Liver (tissue), 9 donors: ENCODE measurements around the gene KLF16. TPM values are rescaled to one million over a fixed set of nuclear protein-coding genes. Genes with fewer than 3 reads are reported as not detected.

Experiments used
- DNase-seq: peaks from one replicate; pipeline ENCODE4 v3.0.0-alpha.2; 2017; ENCODE audit warnings: low spot score
- H3K27ac ChIP-seq, 2 donors: one replicate each; pipeline ENCODE4 v1.7.0; 2013; ENCODE audit warnings: inconsistent platforms in 2 of 2, low read length in 2 of 2, control low read depth in 1 of 2, low read depth in 1 of 2, mild to moderate bottlenecking in 1 of 2
- H3K27me3 ChIP-seq, 4 donors: one replicate each; pipeline versions ENCODE4 v1.6.1 to v1.7.0; 2013; ENCODE audit warnings: low read length in 3 of 4, inconsistent platforms in 1 of 4, mild to moderate bottlenecking in 1 of 4, moderate library complexity in 1 of 4; ENCODE audit not compliant: control insufficient read depth in 4 of 4, insufficient read depth in 4 of 4
- H3K36me3 ChIP-seq, 4 donors: one replicate each; pipeline versions ENCODE4 v1.6.1 to v1.7.0; 2013; ENCODE audit warnings: low read length in 3 of 4, mild to moderate bottlenecking in 3 of 4, low read depth in 1 of 4, moderate library complexity in 1 of 4; ENCODE audit not compliant: control insufficient read depth in 4 of 4, insufficient read depth in 3 of 4
- H3K4me1 ChIP-seq, 4 donors: one replicate each; pipeline versions ENCODE4 v1.6.1 to v1.7.0; 2013; ENCODE audit warnings: low read length in 3 of 4, mild to moderate bottlenecking in 3 of 4, moderate library complexity in 1 of 4; ENCODE audit not compliant: control insufficient read depth in 4 of 4, insufficient read depth in 4 of 4
- H3K4me3 ChIP-seq, 3 donors: one replicate each; pipeline versions ENCODE4 v1.6.1 to v1.7.0; 2013; ENCODE audit warnings: low read length in 3 of 3, control low read depth in 1 of 3, low read depth in 1 of 3, mild to moderate bottlenecking in 1 of 3
- H3K9ac ChIP-seq, 2 donors: one replicate each; pipeline ENCODE4 v1.7.0; 2013; ENCODE audit warnings: low read length in 2 of 2, mild to moderate bottlenecking in 2 of 2, moderate library complexity in 2 of 2, control low read depth in 1 of 2, low read depth in 1 of 2
- H3K9me3 ChIP-seq, 4 donors: one replicate each; pipeline versions ENCODE4 v1.6.1 to v1.7.0; 2013; ENCODE audit warnings: low read length in 3 of 4; ENCODE audit not compliant: control insufficient read depth in 4 of 4
- CTCF ChIP-seq: fragments of 150-350 bp; IDR thresholded peaks from 2 replicates; pipeline ENCODE4 v1.5.1; 2017; ENCODE audit warnings: improper control_type of control experiment, low read depth, low read length; ENCODE audit not compliant: missing input control
- EGR1 ChIP-seq, 2 donors: IDR thresholded peaks; 2 replicates each; pipeline ENCODE4 v1.6.1; 2016 to 2018; ENCODE audit warnings: antibody characterized with exemption in 2 of 2, low read depth in 2 of 2
- FOXA1 ChIP-seq: IDR thresholded peaks from 2 replicates; pipeline ENCODE4 v1.6.1; 2016; ENCODE audit warnings: antibody characterized with exemption
- GABPA ChIP-seq, 2 donors: IDR thresholded peaks in 1 of 2; conservative IDR thresholded peaks in 1 of 2; 2 replicates each; pipeline ENCODE4 v1.6.1; 2016; ENCODE audit warnings: antibody characterized with exemption in 2 of 2, mild to moderate bottlenecking in 1 of 2, moderate library complexity in 1 of 2
- HNF4A ChIP-seq, 2 donors: conservative IDR thresholded peaks; 2 replicates each; pipeline ENCODE4 v1.6.1; 2016; ENCODE audit warnings: antibody characterized with exemption in 2 of 2, mild to moderate bottlenecking in 2 of 2
- JUND ChIP-seq, 2 donors: IDR thresholded peaks; 2 replicates each; pipeline ENCODE4 v1.6.1; 2016; ENCODE audit warnings: antibody characterized with exemption in 2 of 2
- MAX ChIP-seq: IDR thresholded peaks from 2 replicates; pipeline ENCODE4 v1.6.1; 2016; ENCODE audit warnings: antibody characterized with exemption
- NR2F2 ChIP-seq: IDR thresholded peaks from 2 replicates; pipeline ENCODE4 v1.6.1; 2016; ENCODE audit warnings: antibody characterized with exemption
- RAD21 ChIP-seq, 2 donors: IDR thresholded peaks; 2 replicates each; pipeline ENCODE4 v1.6.1; 2016; ENCODE audit warnings: antibody characterized with exemption in 2 of 2, mild to moderate bottlenecking in 2 of 2
- REST ChIP-seq: IDR thresholded peaks from 2 replicates; pipeline ENCODE4 v1.6.1; 2016; ENCODE audit warnings: antibody characterized with exemption, mild to moderate bottlenecking
- RXRA ChIP-seq, 2 donors: IDR thresholded peaks; 2 replicates each; pipeline ENCODE4 v1.6.1; 2017 to 2018; ENCODE audit warnings: antibody characterized with exemption in 2 of 2, mild to moderate bottlenecking in 1 of 2
- TAF1 ChIP-seq: conservative IDR thresholded peaks from 2 replicates; pipeline ENCODE4 v1.6.1; 2016; ENCODE audit warnings: antibody characterized with exemption, mild to moderate bottlenecking
- YY1 ChIP-seq: IDR thresholded peaks from 2 replicates; pipeline ENCODE4 v1.6.1; 2016; ENCODE audit warnings: antibody characterized with exemption, mild to moderate bottlenecking
- ZBTB33 ChIP-seq: IDR thresholded peaks from 2 replicates; pipeline ENCODE4 v1.6.1; 2016; ENCODE audit warnings: antibody characterized with exemption
- WGBS: extraction: QIAGEN DNeasy Blood & Tissue Kit; methylation state at CpG from one replicate; pipeline ENCODE4 v1.1.7; 2013; 5-methylcytosine and 5-hydroxymethylcytosine counted together
- polyA plus RNA-seq, 2 donors: library from polyadenylated mRNA; stranded (reverse) in 1 of 2; unstranded in 1 of 2; fragments of 200-250 nt in 1 of 2; fragments of >200 nt in 1 of 2; fragmentation: Nextera tagmentation in 1 of 2; extraction: Ambion mirVana in 1 of 2; gene quantifications; one replicate each; pipeline versions ENCODE4 v1.2.1 to v1.2.3, GENCODE V29; 2013 to 2015
- total RNA-seq, 2 donors: library from RNA; depleted of rRNA; stranded (reverse); fragments of >200 nt; gene quantifications; one replicate each; pipeline ENCODE4 v1.2.3, GENCODE V29; 2014
- donor health status: healthy.
- donor health status: healthy.
- donor health status: healthy.
- donor health status: healthy.
- donor health status: healthy.

The KLF16 gene
- total and polyA plus RNA-seq, 4 donors = 1.2 to 14.8 (median 6.0) TPM

GRCh38 chr19:1825909-1826556 is 37.3 kb downstream of the KLF16 start:
- no peak overlapping the region for H3K9ac ChIP-seq
- peak; percentile 87 for DNase-seq
- peaks cover 12 to 40% (median 20%) of the 10 kb centered on the region in 4 donors for H3K4me1 ChIP-seq
- H3K27me3 ChIP-seq = no peaks in the 10 kb centered on the region
- no peaks in the 10 kb centered on the region for H3K9me3 ChIP-seq
- peaks cover 5 to 18% (median 14%) of the 10 kb centered on the region in 4 donors for H3K36me3 ChIP-seq
- no peak overlapping the region for H3K4me3 ChIP-seq
- WGBS = 35% methylated on average over 15 of the region's 15 CpGs
- TF ChIP-seq RAD21 (IDR thresholded peaks at IDR 0.05) (peak; percentile 86 to 90), TAF1 (no peak), CTCF (peak; percentile 81)
- H3K27ac ChIP-seq = peak overlapping the region in 1 of 2 donors; percentile 40

- peaks cover 14 to 30% (median 24%) of the 10 kb centered on the region in 4 donors for H3K36me3 ChIP-seq
- TF ChIP-seq JUND (IDR thresholded peaks at IDR 0.05) (no peak), GABPA (IDR thresholded peaks at IDR 0.05 in 1 of 2, conservative IDR thresholded peaks at IDR 0.05 in 1 of 2) (no peak), FOXA1 (no peak), RXRA (IDR thresholded peaks at IDR 0.05) (no peak), RAD21 (IDR thresholded peaks at IDR 0.05) (no peak), EGR1 (IDR thresholded peaks at IDR 0.05; ENCODE audit: low read depth in 2 of 2) (no peak), CTCF (no peak), YY1 (no peak), NR2F2 (no peak), MAX (no peak)
- DNase-seq = no peak
- H3K27me3 ChIP-seq = no peaks in the 10 kb centered on the region
- H3K4me1 ChIP-seq = peaks cover 7 to 28% (median 16%) of the 10 kb centered on the region in 4 donors
- H3K9ac ChIP-seq = no peak overlapping the region
- WGBS = 77% methylated on average over 14 of the region's 14 CpGs
- no peak overlapping the region for H3K27ac ChIP-seq
- no peak overlapping the region for H3K4me3 ChIP-seq
- H3K9me3 ChIP-seq = no peaks in the 10 kb centered on the region
These were observed 39.1 kb downstream of the KLF16 start for GRCh38 chr19:1824252-1824622.

- Histone ChIP-seq H3K4me1 (peaks cover 7 to 24% (median 15%) of the 10 kb centered on the region in 4 donors), H3K27me3 (no peaks in the 10 kb centered on the region), H3K9me3 (no peaks in the 10 kb centered on the region), H3K36me3 (peaks cover 14 to 33% (median 27%) of the 10 kb centered on the region in 4 donors), H3K4me3 (no peak overlapping the region), H3K27ac (no peak overlapping the region), H3K9ac (no peak overlapping the region)
- WGBS = 92% methylated on average over 36 of the region's 36 CpGs
- DNase-seq = no peak
- TF ChIP-seq REST (no peak), GABPA (IDR thresholded peaks at IDR 0.05 in 1 of 2, conservative IDR thresholded peaks at IDR 0.05 in 1 of 2) (no peak), EGR1 (IDR thresholded peaks at IDR 0.05; ENCODE audit: low read depth in 2 of 2) (no peak), RXRA (IDR thresholded peaks at IDR 0.05) (no peak), MAX (no peak), TAF1 (no peak), ZBTB33 (no peak), JUND (IDR thresholded peaks at IDR 0.05) (no peak), HNF4A (conservative IDR thresholded peaks at IDR 0.05) (no peak)
These were observed 39.7 kb downstream of the KLF16 start for GRCh38 chr19:1823539-1824251.
